Measurements from ENCODE around the gene LTBP2. TPM values are rescaled to one million over a fixed set of nuclear protein-coding genes. Genes with fewer than 3 reads are reported as not detected.

LTBP2 gene
- total RNA-seq, 1 experiment from 2014 or later: 124 TPM

GRCh38 chr14:74566174-74567141 is 45.6 kb downstream of the LTBP2 start:
- Histone ChIP-seq H3K27ac (peak overlapping the region; percentile 98), H3K27me3 (ENCODE audit: insufficient read depth, low read depth) (no peaks in the 10 kb centered on the region), H3K9me3 (ENCODE audit: insufficient read depth, low read depth) (no peaks in the 10 kb centered on the region), H3K9me2 (ENCODE audit: insufficient read depth) (no peaks in the 10 kb centered on the region), H3K36me3 (ENCODE audit: low read depth) (no peaks in the 10 kb centered on the region), H3K4me3 (peak overlapping the region; percentile 43; the same call in 1 of the 2 replicates), H3K4me2 (peak overlapping the region; percentile 82), H4K20me1 (ENCODE audit: insufficient read depth) (no peaks in the 10 kb centered on the region), H2AFZ (no peak overlapping the region), H3K79me2 (ENCODE audit: low read depth) (peaks cover 66% of the 10 kb centered on the region), H3F3A (ENCODE audit: insufficient read depth, low read depth) (peaks cover 80% of the 10 kb centered on the region), H3K4me1 (replicated peaks; ENCODE audit: insufficient read depth) (peaks cover 95% of the 10 kb centered on the region)
- TSS peak; percentile 48 for BruUV-seq (replicated peaks)
- TF ChIP-seq EZH2 (IDR thresholded peaks at IDR 0.05; ENCODE audit: low read depth): no peak
- TF ChIP-seq CTCF (conservative IDR thresholded peaks at IDR 0.05): 0 out of 2 replicates have a peak, but pooled peaks have one; percentile 10
- ChIA-PET CTCF (interaction anchor here (0.6 to 2.5 kb wide), 14 partner anchors 8 to 238 kb away, joined by 3 to 13 read pairs (median 3); partner anchors contain the start of genes ISCA2 and LTBP2), POLR2A (ENCODE audit: unreplicated experiment) (interaction anchor here (0.5 to 1.7 kb wide), 29 partner anchors 13 to 729 kb away, joined by 3 to 22 read pairs (median 4); partner anchors contain the start of genes ABCD4, ACYP1, ISCA2 and NPC2)
- peak; percentile 100 for DNase-seq
- intact Hi-C loops (cut with micrococcal nuclease; ENCODE audit: unreplicated experiment): loop anchor here (1.0 kb wide), 1 partner anchor 18 kb away; no protein-coding TSS in a partner anchor

- Histone ChIP-seq H3F3A (ENCODE audit: insufficient read depth, low read depth) (peaks cover 78% of the 10 kb centered on the region), H3K36me3 (ENCODE audit: low read depth) (no peaks in the 10 kb centered on the region), H4K20me1 (ENCODE audit: insufficient read depth) (no peaks in the 10 kb centered on the region), H2AFZ (no peak overlapping the region), H3K27me3 (ENCODE audit: insufficient read depth, low read depth) (no peaks in the 10 kb centered on the region), H3K4me3 (peak overlapping the region; percentile 43), H3K9me3 (ENCODE audit: insufficient read depth, low read depth) (no peaks in the 10 kb centered on the region), H3K9me2 (ENCODE audit: insufficient read depth) (no peaks in the 10 kb centered on the region), H3K4me2 (peak overlapping the region; percentile 80), H3K4me1 (replicated peaks; ENCODE audit: insufficient read depth) (peaks cover 80% of the 10 kb centered on the region), H3K79me2 (ENCODE audit: low read depth) (peaks cover 70% of the 10 kb centered on the region), H3K27ac (peak overlapping the region; percentile 83)
- no peak for DNase-seq
- CTCF ChIA-PET: interaction anchor here (0.8 kb wide), 1 partner anchor 8 kb away, joined by 5 read pairs; no protein-coding TSS in a partner anchor
- POLR2A ChIA-PET (ENCODE audit: unreplicated experiment): interaction anchor here (0.6 kb wide), 1 partner anchor 263 kb away, joined by 3 read pairs; no protein-coding TSS in a partner anchor
- no TSS peak for BruUV-seq (replicated peaks)
- no peak for TF ChIP-seq EZH2 (IDR thresholded peaks at IDR 0.05; ENCODE audit: low read depth)
- intact Hi-C loops (cut with micrococcal nuclease; ENCODE audit: unreplicated experiment): no loop called here
These were observed 48.4 kb downstream of the LTBP2 start for GRCh38 chr14:74563586-74564159.

GRCh38 chr14:74563233-74563585 is 48.8 kb downstream of the LTBP2 start:
- H3K27me3 ChIP-seq (ENCODE audit: insufficient read depth, low read depth): no peaks in the 10 kb centered on the region
- H3K36me3 ChIP-seq (ENCODE audit: low read depth): no peaks in the 10 kb centered on the region
- H3K9me3 ChIP-seq (ENCODE audit: insufficient read depth, low read depth): no peaks in the 10 kb centered on the region
- H4K20me1 ChIP-seq (ENCODE audit: insufficient read depth): no peaks in the 10 kb centered on the region
- H3K4me1 ChIP-seq (replicated peaks; ENCODE audit: insufficient read depth): peaks cover 75% of the 10 kb centered on the region
- CTCF ChIA-PET: interaction anchor here (0.8 kb wide), 1 partner anchor 9 kb away, joined by 5 read pairs; no protein-coding TSS in a partner anchor
- intact Hi-C loops (cut with micrococcal nuclease; ENCODE audit: unreplicated experiment): no loop called here
- POLR2A ChIA-PET (ENCODE audit: unreplicated experiment): interaction anchor here (0.6 to 0.7 kb wide), 2 partner anchors 12 to 263 kb away, joined by 3 to 5 read pairs; no protein-coding TSS in a partner anchor
- BruUV-seq (replicated peaks): no TSS peak
- peak overlapping the region; percentile 83 for H3K27ac ChIP-seq
- peak overlapping the region; percentile 80 for H3K4me2 ChIP-seq
- peaks cover 78% of the 10 kb centered on the region for H3F3A ChIP-seq (ENCODE audit: insufficient read depth, low read depth)
- peaks cover 66% of the 10 kb centered on the region for H3K79me2 ChIP-seq (ENCODE audit: low read depth)
- peak in 1 of 2 experiments; percentile 99 for DNase-seq
- H2AFZ ChIP-seq: peak overlapping the region; percentile 3; the same call in 1 of the 2 replicates
- no peak for TF ChIP-seq CTCF (conservative IDR thresholded peaks at IDR 0.05)
- TF ChIP-seq EZH2 (IDR thresholded peaks at IDR 0.05; ENCODE audit: low read depth): no peak
- peak overlapping the region; percentile 43 for H3K4me3 ChIP-seq
- no peaks in the 10 kb centered on the region for H3K9me2 ChIP-seq (ENCODE audit: insufficient read depth)

All from PC-9 (cell line).